Activated CD4-positive, alpha-beta T cell treated with anti-CD3 and anti-CD28 coated beads, Interleukin-2, amount 50 U/mL, for 48 hours (primary cell): ENCODE measurements around the gene PDE3A.

ENCODE experiments used
- DNase-seq, 2 experiments: peaks; one replicate each; pipeline ENCODE4 v3.0.0-alpha.2; 2020

The PDE3A gene

DNA sequence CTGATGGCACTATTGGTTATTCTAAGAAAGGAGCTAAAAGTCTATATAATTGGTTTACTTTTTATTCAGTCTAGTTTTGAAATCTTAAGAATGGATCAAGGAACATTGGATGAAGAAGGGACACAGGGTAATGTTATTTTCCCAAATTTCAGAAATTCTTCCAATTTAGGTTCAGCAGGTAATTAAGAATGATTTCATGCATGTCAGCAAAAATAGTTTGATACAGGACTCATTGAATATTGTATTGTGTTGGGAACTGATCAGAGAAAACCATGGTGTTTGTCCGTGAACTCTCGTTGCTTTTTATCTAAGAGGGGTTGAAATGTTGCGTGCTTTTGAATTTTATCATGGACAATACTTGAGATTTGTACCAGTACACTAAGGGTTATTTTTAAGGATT lies 58.6 kb downstream of the PDE3A start:
- no peak for DNase-seq

DNA sequence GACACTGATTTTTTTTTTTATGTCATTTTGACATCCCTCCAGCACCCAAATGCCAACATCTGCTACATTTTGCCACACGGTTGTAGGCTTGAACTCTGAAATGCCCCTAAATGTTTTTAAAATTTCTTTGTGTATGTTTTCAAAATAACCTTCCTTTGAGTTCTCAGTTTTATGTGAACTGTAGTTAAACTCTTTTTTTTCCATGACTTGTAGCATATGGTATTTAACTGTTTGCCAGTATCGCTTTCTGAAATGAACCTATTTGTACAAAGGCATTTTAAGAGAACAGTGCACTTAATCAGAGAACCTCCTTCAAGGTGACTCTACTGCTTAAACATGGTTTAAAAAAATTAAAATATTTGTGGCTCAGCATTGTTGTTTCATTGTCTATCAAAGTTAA lies 61.5 kb downstream of the PDE3A start:
- DNase-seq: no peak

DNA sequence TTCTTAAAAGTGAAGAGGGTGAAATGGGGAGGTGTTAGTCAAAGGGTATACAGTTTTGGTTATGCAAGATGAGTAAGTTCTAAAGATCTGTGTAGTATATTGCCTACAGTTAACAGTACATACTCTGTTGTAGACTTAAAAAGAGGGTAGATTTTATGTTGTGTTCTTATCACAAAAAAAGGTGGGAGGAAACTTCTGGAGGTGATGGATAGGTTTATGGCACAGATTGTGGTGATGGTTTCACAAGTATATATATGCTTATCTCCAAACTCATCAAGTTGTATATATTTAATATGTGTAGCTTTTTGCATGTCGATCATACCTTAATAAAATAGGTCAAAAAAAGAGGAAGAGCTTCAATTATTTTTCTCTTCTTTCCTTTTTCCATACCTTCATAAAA lies 64.0 kb downstream of the PDE3A start:
- DNase-seq: no peak

DNA sequence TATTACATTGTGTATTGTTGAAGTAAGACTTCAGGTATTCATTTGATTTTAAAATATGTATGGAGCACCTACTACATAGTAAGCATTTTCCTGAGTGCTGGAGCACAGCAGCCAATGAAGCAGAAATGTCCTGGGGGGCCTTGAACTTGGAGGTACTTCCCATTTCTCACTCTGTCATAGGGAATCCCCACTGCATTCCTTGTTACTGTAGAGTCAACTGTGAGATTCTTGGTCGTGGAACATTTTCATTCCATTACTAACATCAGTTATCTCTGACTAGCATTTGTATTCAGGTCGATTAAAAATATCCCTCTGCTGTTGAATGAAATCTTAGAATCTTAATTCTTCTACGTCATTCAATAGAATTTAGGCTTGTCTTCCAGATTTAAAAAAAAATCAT lies 66.7 kb downstream of the PDE3A start:
- DNase-seq: no peak

DNA sequence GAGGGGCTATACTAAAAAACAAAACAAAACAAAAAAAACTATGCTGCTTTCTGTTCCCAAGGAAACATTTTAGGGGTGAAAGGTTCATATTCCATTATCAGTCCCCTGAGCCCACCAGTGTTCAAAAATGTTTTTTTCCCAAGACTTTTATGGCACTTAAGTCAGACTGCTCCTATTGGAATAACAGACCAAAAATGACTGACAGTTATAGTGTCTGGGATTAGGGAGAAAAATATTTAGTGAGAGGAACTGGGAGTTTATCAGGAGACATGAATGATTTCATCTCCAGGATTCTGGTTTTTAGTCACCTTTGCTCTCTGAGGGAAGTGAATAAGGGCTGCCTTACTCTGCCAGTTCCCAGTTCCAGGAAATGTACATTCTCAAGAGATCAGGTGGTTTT lies 68.0 kb downstream of the PDE3A start:
- DNase-seq: no peak

- no peak for DNase-seq
These were observed 70.0 kb downstream of the PDE3A start for GRCh38 chr12:20438299-20438779.

- no peak for DNase-seq
These were observed 71.3 kb downstream of the PDE3A start for GRCh38 chr12:20439626-20440025.

DNA sequence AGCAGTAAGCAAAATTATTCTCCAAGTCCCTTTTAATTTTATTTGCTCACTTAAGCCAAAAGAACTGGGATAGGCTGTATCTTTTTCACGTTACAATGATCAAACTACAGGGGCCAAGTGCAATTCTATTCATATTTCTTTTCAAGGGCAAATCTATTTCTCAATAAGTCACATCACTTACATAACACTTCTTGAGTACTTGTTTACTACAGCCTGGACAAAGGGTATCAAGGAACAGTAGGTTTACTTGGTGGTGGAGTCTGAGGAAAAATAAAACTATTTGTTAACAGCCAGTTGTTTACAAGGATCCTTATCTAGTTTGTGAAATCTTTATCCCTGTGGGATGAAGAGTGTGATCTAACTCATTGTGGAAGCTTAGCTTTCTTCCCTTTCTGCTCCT lies 72.1 kb downstream of the PDE3A start:
- DNase-seq: no peak

GRCh38 chr12:20442322-20442721 lies 74.0 kb downstream of the PDE3A start:
- DNase-seq: no peak

DNA sequence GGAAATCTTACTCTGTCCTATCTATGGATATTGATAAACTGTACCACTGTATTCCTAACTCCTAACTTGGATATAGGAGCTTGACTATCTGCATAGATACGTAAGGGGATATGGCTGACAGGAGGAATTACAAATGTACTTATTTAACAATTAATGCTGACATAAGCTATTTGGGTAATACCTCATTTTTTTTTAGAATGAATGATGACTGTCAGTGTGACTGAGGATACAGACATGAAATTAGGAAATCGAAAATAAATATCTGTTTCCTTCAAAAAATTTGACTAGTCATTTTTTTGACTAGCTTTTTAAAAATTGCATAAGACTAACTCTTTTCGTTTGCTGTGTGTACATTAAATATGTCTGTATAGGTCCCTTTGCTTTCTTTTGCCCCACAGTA lies 74.9 kb downstream of the PDE3A start:
- DNase-seq: no peak

GRCh38 chr12:20443792-20444191 lies 75.5 kb downstream of the PDE3A start:
- DNase-seq: no peak

- DNase-seq: no peak
These were observed 76.3 kb downstream of the PDE3A start for GRCh38 chr12:20444595-20445170.

- no peak for DNase-seq
These were observed 77.3 kb downstream of the PDE3A start for GRCh38 chr12:20445687-20446086.

GRCh38 chr12:20446836-20447235 lies 78.5 kb downstream of the PDE3A start:
- no peak for DNase-seq

- no peak for DNase-seq
These were observed 80.4 kb downstream of the PDE3A start for GRCh38 chr12:20448781-20449180.

GRCh38 chr12:20450591-20451180 lies 82.3 kb downstream of the PDE3A start:
- no peak for DNase-seq

GRCh38 chr12:20451761-20452160 lies 83.4 kb downstream of the PDE3A start:
- no peak for DNase-seq

GRCh38 chr12:20452496-20453010 lies 84.2 kb downstream of the PDE3A start:
- DNase-seq: no peak

GRCh38 chr12:20453756-20454310 lies 85.5 kb downstream of the PDE3A start:
- no peak for DNase-seq

GRCh38 chr12:20455001-20455706 lies 86.8 kb downstream of the PDE3A start:
- no peak for DNase-seq

DNA sequence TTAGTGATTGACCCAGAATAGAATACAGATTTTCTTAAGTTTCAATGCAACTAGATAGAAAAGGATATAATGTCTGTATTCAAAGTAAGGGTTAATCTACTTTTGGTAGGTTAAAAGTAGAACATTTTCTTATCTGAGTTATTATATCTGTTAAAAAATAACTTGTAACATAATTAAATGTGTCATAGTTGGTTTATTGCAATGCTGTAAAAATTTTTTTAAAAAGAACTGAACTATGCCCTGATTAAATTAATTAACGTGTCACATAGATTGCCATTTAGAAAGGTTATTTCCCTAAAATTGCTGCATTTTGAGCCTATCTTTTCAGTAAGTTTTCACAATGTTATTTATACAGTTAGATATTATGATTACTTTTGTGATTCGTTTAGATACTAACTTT lies 89.2 kb downstream of the PDE3A start:
- DNase-seq: no peak

- DNase-seq: no peak
These were observed 89.7 kb downstream of the PDE3A start for GRCh38 chr12:20458011-20458410.

DNA sequence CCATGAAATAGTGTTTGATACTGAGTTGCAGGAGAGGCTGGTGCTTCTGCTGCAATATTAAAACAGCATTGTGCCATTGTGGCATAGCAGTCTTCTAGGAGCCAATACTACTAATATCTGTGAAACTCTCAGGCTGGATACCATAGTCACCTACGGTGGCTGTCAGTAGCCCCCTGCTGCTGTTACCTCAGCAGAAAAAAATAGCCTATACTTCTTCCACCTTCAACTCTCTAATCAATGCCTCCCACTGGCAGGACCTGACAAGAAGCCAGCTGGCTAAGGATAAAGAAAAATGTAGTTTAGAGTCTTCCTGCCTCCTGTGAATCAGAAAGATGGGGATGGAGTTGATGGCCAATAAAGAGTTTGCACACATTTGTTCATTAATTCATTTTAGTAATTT lies 91.6 kb downstream of the PDE3A start:
- no peak for DNase-seq

GRCh38 chr12:20460956-20461355 lies 92.6 kb downstream of the PDE3A start:
- DNase-seq: no peak
